ENCODE data around the gene ATG2A.

GRCh38 chr11:64921384-64921783 lies 4.4 kb upstream of the ATG2A start:
- no peak for TF ChIP-seq CTCF (IDR thresholded peaks at IDR 0.05)
- TF ChIP-seq EP300 (IDR thresholded peaks at IDR 0.05) = no peak

All from stomach (tissue), 4 donors.